Mesenchymal stem cell (in vitro differentiated cells and primary cell): ENCODE data around the gene RIMS1.

Experiments used
- DNase-seq: peaks from one replicate; pipeline ENCODE4 v3.0.0-alpha.2; 2013
- H2AFZ ChIP-seq: one replicate; pipeline ENCODE4 v1.6.1; 2013; ENCODE audit warnings: low read depth, mild to moderate bottlenecking, control low read depth, inconsistent platforms, low read length, moderate library complexity
- H2AK5ac ChIP-seq: 2 replicates; pipeline ENCODE4 v1.6.1; 2013; ENCODE audit warnings: low read length, moderate library complexity, mild to moderate bottlenecking, inconsistent platforms; ENCODE audit not compliant: severe bottlenecking
- H2BK120ac ChIP-seq: one replicate; pipeline ENCODE4 v1.6.1; 2013; ENCODE audit warnings: low read depth, mild to moderate bottlenecking, inconsistent platforms, low read length, moderate library complexity
- H2BK12ac ChIP-seq, 2 experiments: one replicate each; pipeline ENCODE4 v1.6.1; 2013; ENCODE audit warnings: inconsistent platforms in 2 of 2, low read length in 2 of 2, mild to moderate bottlenecking in 2 of 2, moderate library complexity in 2 of 2, control low read depth in 1 of 2
- H2BK15ac ChIP-seq: one replicate; pipeline ENCODE4 v1.6.1; 2013; ENCODE audit warnings: mild to moderate bottlenecking, low read depth, inconsistent platforms; ENCODE audit not compliant: poor library complexity, severe bottlenecking
- H2BK5ac ChIP-seq: 2 replicates; pipeline ENCODE4 v1.6.1; 2013; ENCODE audit warnings: low read depth, mild to moderate bottlenecking, low read length, control low read depth, inconsistent platforms; ENCODE audit not compliant: poor library complexity, severe bottlenecking
- H3K14ac ChIP-seq, 2 experiments: one replicate each; pipeline ENCODE4 v1.6.1; 2013; ENCODE audit warnings: inconsistent platforms in 2 of 2, low read length in 2 of 2, control low read depth in 1 of 2, mild to moderate bottlenecking in 1 of 2, moderate library complexity in 1 of 2
- H3K18ac ChIP-seq, 2 experiments: one replicate each; pipeline ENCODE4 v1.6.1; 2013; ENCODE audit warnings: inconsistent platforms in 2 of 2, low read length in 2 of 2, control low read depth in 1 of 2, low read depth in 1 of 2, mild to moderate bottlenecking in 1 of 2
- H3K23ac ChIP-seq, 2 experiments: one replicate each; pipeline ENCODE4 v1.6.1; 2013; ENCODE audit warnings: inconsistent platforms in 2 of 2, low read length in 2 of 2, mild to moderate bottlenecking in 2 of 2, moderate library complexity in 2 of 2, control low read depth in 1 of 2
- H3K27ac ChIP-seq: 2 replicates; pipeline ENCODE4 v1.5.1; 2013; ENCODE audit warnings: mild to moderate bottlenecking, moderate library complexity, low read length, control low read depth, inconsistent platforms; ENCODE audit not compliant: poor library complexity, severe bottlenecking
- H3K27me3 ChIP-seq, 2 experiments: 2 replicates each; pipeline versions ENCODE4 v1.6.1 to v1.7.0; 2013; ENCODE audit warnings: low read length in 2 of 2, mild to moderate bottlenecking in 2 of 2, moderate library complexity in 2 of 2, control low read depth in 1 of 2, inconsistent platforms in 1 of 2; ENCODE audit not compliant: control insufficient read depth in 1 of 2, insufficient read depth in 1 of 2
- H3K36me3 ChIP-seq, 2 experiments: 2 replicates each; pipeline versions ENCODE4 v1.6.1 to v1.7.0; 2013; ENCODE audit warnings: low read length in 2 of 2, control low read depth in 1 of 2, inconsistent platforms in 1 of 2, low read depth in 1 of 2, mild to moderate bottlenecking in 1 of 2; ENCODE audit not compliant: insufficient read depth in 2 of 2, control insufficient read depth in 1 of 2
- H3K4ac ChIP-seq, 2 experiments: one replicate each; pipeline ENCODE4 v1.6.1; 2013; ENCODE audit warnings: inconsistent platforms in 2 of 2, low read length in 2 of 2, mild to moderate bottlenecking in 2 of 2, moderate library complexity in 2 of 2, control low read depth in 1 of 2, low read depth in 1 of 2
- H3K4me1 ChIP-seq: 2 replicates; pipeline ENCODE4 v1.6.1; 2013; ENCODE audit warnings: low read depth, low read length, control low read depth; ENCODE audit not compliant: control insufficient read depth, insufficient read depth
- H3K4me2 ChIP-seq: 2 replicates; pipeline ENCODE4 v1.6.1; 2013; ENCODE audit warnings: low read length, mild to moderate bottlenecking, inconsistent platforms; ENCODE audit not compliant: poor library complexity, severe bottlenecking
- H3K4me3 ChIP-seq, 2 experiments: 2 replicates each; pipeline versions ENCODE4 v1.5.1 to v1.7.0; 2013; ENCODE audit warnings: low read length in 2 of 2, mild to moderate bottlenecking in 2 of 2, control low read depth in 1 of 2, low read depth in 1 of 2; ENCODE audit not compliant: insufficient read depth in 1 of 2
- H3K79me1 ChIP-seq: replicated peaks from 2 replicates; pipeline ENCODE4 v1.6.1; 2013; ENCODE audit warnings: mild to moderate bottlenecking, control low read depth, low read length, inconsistent platforms; ENCODE audit not compliant: poor library complexity, severe bottlenecking
- H3K9ac ChIP-seq: 2 replicates; pipeline ENCODE4 v1.7.0; 2013; ENCODE audit warnings: mild to moderate bottlenecking, low read length, moderate library complexity
- H3K9me3 ChIP-seq: 2 replicates; pipeline ENCODE4 v1.7.0; 2013; ENCODE audit warnings: mild to moderate bottlenecking, low read length; ENCODE audit not compliant: control insufficient read depth
- H4K8ac ChIP-seq: one replicate; pipeline ENCODE4 v1.6.1; 2013; ENCODE audit warnings: inconsistent platforms, mild to moderate bottlenecking, low read length, moderate library complexity
- H4K91ac ChIP-seq: one replicate; pipeline ENCODE4 v1.6.1; 2013; ENCODE audit warnings: mild to moderate bottlenecking, low read length, inconsistent platforms
- WGBS: methylation state at CpG from one replicate; pipeline ENCODE4 v1.1.7; 2013; ENCODE audit warnings: mixed read lengths; 5-methylcytosine and 5-hydroxymethylcytosine counted together

The RIMS1 gene

GRCh38 chr6:72374857-72375256, 488.5 kb downstream of the RIMS1 start:
- H3K79me1 ChIP-seq: no peaks in the 10 kb centered on the region
- no peak overlapping the region for H2BK12ac ChIP-seq
- H3K14ac ChIP-seq: no peak overlapping the region
- H2AK5ac ChIP-seq: no peak overlapping the region
- WGBS: 61% methylated on average over 4 of the region's 4 CpGs
- H3K4me2 ChIP-seq: no peak overlapping the region
- no peak overlapping the region for H2BK120ac ChIP-seq
- H3K27ac ChIP-seq: no peak overlapping the region
- no peak overlapping the region for H2BK5ac ChIP-seq
- H3K4ac ChIP-seq: no peak overlapping the region
- peaks cover 2% of the 10 kb centered on the region for H3K4me1 ChIP-seq
- DNase-seq: no peak
- H3K18ac ChIP-seq: no peak overlapping the region
- H3K23ac ChIP-seq: no peak overlapping the region
- H3K9me3 ChIP-seq: no peaks in the 10 kb centered on the region
- H3K9ac ChIP-seq: no peak overlapping the region
- no peaks in the 10 kb centered on the region for H3K27me3 ChIP-seq
- no peak overlapping the region for H2BK15ac ChIP-seq
- H4K91ac ChIP-seq: no peak overlapping the region
- H3K4me3 ChIP-seq: no peak overlapping the region
- H4K8ac ChIP-seq: no peak overlapping the region
- peak overlapping the region; percentile 46 for H2AFZ ChIP-seq
- H3K36me3 ChIP-seq: no peaks in the 10 kb centered on the region

- no peak overlapping the region for H2AFZ ChIP-seq
- 100% methylated on average over 2 of the region's 2 CpGs for whole genome bisulfite sequencing
- H3K9ac ChIP-seq: no peak overlapping the region
- H3K27ac ChIP-seq: no peak overlapping the region
- H2BK120ac ChIP-seq: no peak overlapping the region
- H3K4ac ChIP-seq: no peak overlapping the region
- H3K18ac ChIP-seq: no peak overlapping the region
- H3K79me1 ChIP-seq: no peaks in the 10 kb centered on the region
- no peak overlapping the region for H2AK5ac ChIP-seq
- no peak overlapping the region for H2BK15ac ChIP-seq
- no peak overlapping the region for H3K4me2 ChIP-seq
- no peaks in the 10 kb centered on the region for H3K36me3 ChIP-seq
- no peaks in the 10 kb centered on the region for H3K9me3 ChIP-seq
- no peak overlapping the region for H2BK12ac ChIP-seq
- no peak overlapping the region for H3K4me3 ChIP-seq
- no peak overlapping the region for H2BK5ac ChIP-seq
- peaks cover 2% of the 10 kb centered on the region for H3K4me1 ChIP-seq
- no peak for DNase-seq
- H3K27me3 ChIP-seq: no peaks in the 10 kb centered on the region
- H4K8ac ChIP-seq: no peak overlapping the region
- no peak overlapping the region for H3K14ac ChIP-seq
- H4K91ac ChIP-seq: no peak overlapping the region
- H3K23ac ChIP-seq: no peak overlapping the region
Observed at GRCh38 chr6:72376736-72377135, 490.4 kb downstream of the RIMS1 start.

- Histone ChIP-seq H3K4ac (no peak overlapping the region), H3K27ac (no peak overlapping the region), H3K18ac (no peak overlapping the region), H3K23ac (no peak overlapping the region), H2BK5ac (no peak overlapping the region), H3K27me3 (no peaks in the 10 kb centered on the region), H3K4me3 (no peak overlapping the region), H2BK120ac (no peak overlapping the region), H3K36me3 (no peaks in the 10 kb centered on the region), H2BK15ac (no peak overlapping the region), H3K79me1 (no peaks in the 10 kb centered on the region), H3K14ac (no peak overlapping the region), H2BK12ac (no peak overlapping the region), H2AK5ac (no peak overlapping the region), H3K9ac (no peak overlapping the region), H4K8ac (no peak overlapping the region), H2AFZ (no peak overlapping the region), H4K91ac (no peak overlapping the region), H3K9me3 (no peaks in the 10 kb centered on the region), H3K4me1 (no peaks in the 10 kb centered on the region), H3K4me2 (no peak overlapping the region)
- 84% methylated on average over 4 of the region's 6 CpGs for WGBS
- DNase-seq: no peak
Observed at GRCh38 chr6:72381076-72381475, 494.7 kb downstream of the RIMS1 start.

GRCh38 chr6:72382602-72383529, 496.5 kb downstream of the RIMS1 start:
- no peak overlapping the region for H3K27ac ChIP-seq

More at GRCh38 chr6:72382602-72383529, 496.5 kb downstream of the RIMS1 start:
- Histone ChIP-seq H4K8ac (no peak overlapping the region), H3K9me3 (no peaks in the 10 kb centered on the region), H4K91ac (no peak overlapping the region), H2AFZ (no peak overlapping the region), H3K14ac (no peak overlapping the region), H2BK5ac (no peak overlapping the region), H3K4me3 (no peak overlapping the region), H3K23ac (no peak overlapping the region), H3K18ac (no peak overlapping the region), H3K79me1 (no peaks in the 10 kb centered on the region), H2BK12ac (no peak overlapping the region), H2AK5ac (no peak overlapping the region), H3K27me3 (no peaks in the 10 kb centered on the region), H3K4me1 (no peaks in the 10 kb centered on the region), H2BK120ac (no peak overlapping the region), H3K4me2 (no peak overlapping the region), H3K9ac (no peak overlapping the region), H2BK15ac (no peak overlapping the region), H3K36me3 (no peaks in the 10 kb centered on the region), H3K4ac (no peak overlapping the region)
- no peak for DNase-seq
- 56% methylated on average over 3 of the region's 4 CpGs for WGBS
